Astrocyte of the hippocampus (primary cell): ENCODE measurements around the gene TRPV4.
"Not testable (repeated sequence)": the region's sequence is repeated elsewhere in the genome, so short reads cannot be mapped to it uniquely, and the experiment has no call there.

ENCODE experiments used
- DNase-seq: peaks from one replicate; pipeline ENCODE4 v3.0.0; 2011; ENCODE audit warnings: low read depth, low spot score

The TRPV4 gene

GRCh38 chr12:109860977-109861376 lies 27.8 kb upstream of the TRPV4 start:
- no peak for DNase-seq

GRCh38 chr12:109858764-109859163 lies 25.6 kb upstream of the TRPV4 start:
- DNase-seq = no peak

GRCh38 chr12:109857715-109858114 lies 24.5 kb upstream of the TRPV4 start:
- no peak for DNase-seq

GRCh38 chr12:109855377-109855776 lies 22.2 kb upstream of the TRPV4 start:
- DNase-seq = no peak

- not testable (repeated sequence) for DNase-seq
Observed at GRCh38 chr12:109850518-109850917, 17.3 kb upstream of the TRPV4 start.

- DNase-seq = no peak
Observed at GRCh38 chr12:109847142-109847735, 14.0 kb upstream of the TRPV4 start.

- DNase-seq = no peak
Observed at GRCh38 chr12:109845824-109846205, 12.6 kb upstream of the TRPV4 start.

GRCh38 chr12:109844983-109845823 lies 12.0 kb upstream of the TRPV4 start:
- DNase-seq = peak; percentile 92

- no peak for DNase-seq
Observed at GRCh38 chr12:109844091-109844490, 10.9 kb upstream of the TRPV4 start.

GRCh38 chr12:109842021-109842420 lies 8.8 kb upstream of the TRPV4 start:
- DNase-seq = no peak

GRCh38 chr12:109841356-109841755 lies 8.2 kb upstream of the TRPV4 start:
- DNase-seq = no peak

- no peak for DNase-seq
Observed at GRCh38 chr12:109840305-109841074, 7.3 kb upstream of the TRPV4 start.

- no peak for DNase-seq
Observed at GRCh38 chr12:109839444-109839843, 6.2 kb upstream of the TRPV4 start.

- no peak for DNase-seq
Observed at GRCh38 chr12:109836916-109837315, 3.7 kb upstream of the TRPV4 start.

- no peak for DNase-seq
Observed at GRCh38 chr12:109835827-109836226, 2.6 kb upstream of the TRPV4 start.

- DNase-seq = no peak
Observed at GRCh38 chr12:109832541-109833306, 474 bp downstream of the TRPV4 start.

GRCh38 chr12:109831929-109832328 lies 1.3 kb downstream of the TRPV4 start:
- DNase-seq = no peak

GRCh38 chr12:109831365-109831764 lies 1.8 kb downstream of the TRPV4 start:
- no peak for DNase-seq

GRCh38 chr12:109830718-109831117 lies 2.5 kb downstream of the TRPV4 start:
- DNase-seq = no peak

- DNase-seq = no peak
Observed at GRCh38 chr12:109830267-109830666, 2.9 kb downstream of the TRPV4 start.

- no peak for DNase-seq
Observed at GRCh38 chr12:109829667-109830066, 3.5 kb downstream of the TRPV4 start.
